Measurements from ENCODE around the gene LPO.

Gene LPO

DNA sequence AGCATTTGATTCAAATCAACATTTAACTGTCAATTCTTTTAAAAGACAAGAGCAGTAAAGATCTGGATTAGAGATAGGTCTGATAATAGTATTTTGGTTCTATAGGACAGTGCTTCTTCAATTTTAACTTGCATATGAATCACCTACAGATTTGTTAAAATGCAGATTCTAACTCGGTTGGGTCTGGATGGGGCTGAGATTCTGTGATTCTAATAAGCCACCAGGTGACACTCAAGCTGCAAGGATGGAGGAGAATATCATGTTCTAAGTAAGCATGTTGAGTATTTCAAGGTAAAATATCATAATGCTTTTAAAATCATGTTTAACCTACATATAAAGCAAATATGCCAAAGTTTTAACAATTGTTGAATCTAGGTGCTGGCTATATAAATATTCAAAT lies 74.4 kb downstream of the LPO start:
- DNase-seq (ENCODE audit: extremely low spot score, insufficient read length, low read depth) (no peak), FAIRE-seq (peak; percentile 5)

DNA sequence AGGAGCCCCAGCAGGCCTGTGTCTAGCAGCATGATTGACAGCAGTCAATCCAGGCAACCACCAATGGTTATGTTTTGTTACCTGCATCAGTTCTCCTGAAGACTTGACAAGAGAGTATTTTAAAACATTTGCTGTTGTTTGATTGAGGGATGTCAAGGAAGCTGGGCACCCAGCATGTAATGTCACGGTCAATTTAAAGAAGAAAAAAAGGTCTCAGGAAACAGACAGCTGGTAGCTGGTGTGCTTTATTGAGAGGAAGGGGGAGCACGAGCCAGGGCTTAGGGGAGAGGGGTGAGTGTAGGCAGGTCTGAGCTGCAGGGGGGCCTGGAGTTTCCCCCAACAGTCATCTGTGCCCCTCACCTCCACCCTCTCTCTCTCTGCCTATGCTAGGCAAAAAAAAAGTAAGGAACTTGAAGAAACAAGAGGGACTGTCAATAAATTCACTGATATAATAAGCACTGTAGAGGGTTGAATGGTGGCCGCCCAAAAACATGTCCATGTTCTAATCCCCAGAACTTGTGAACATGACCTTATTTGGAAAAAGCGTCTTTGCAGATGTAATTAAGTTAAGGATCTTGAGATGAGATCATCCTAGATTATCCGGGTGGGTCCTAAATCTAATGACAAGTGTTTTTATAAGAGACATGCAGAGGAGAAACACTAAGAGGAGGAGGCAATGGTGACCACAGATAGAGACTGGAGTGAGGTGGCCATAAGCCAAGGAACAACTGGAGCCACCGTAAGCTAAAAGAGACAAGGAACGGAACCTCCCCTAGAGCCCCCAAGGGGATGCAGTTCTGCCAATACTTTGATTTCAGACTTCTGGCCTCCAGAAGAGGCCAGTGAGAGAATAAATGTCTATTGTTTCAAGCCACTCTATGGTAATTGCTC lies 75.7 kb downstream of the LPO start:
- no peak for DNase-seq (ENCODE audit: extremely low spot score, insufficient read length, low read depth)
- FAIRE-seq, result no peak

GRCh38 chr17:58314706-58315015 lies 76.3 kb downstream of the LPO start:
- DNase-seq (ENCODE audit: extremely low spot score, insufficient read length, low read depth) (no peak), FAIRE-seq (no peak)

DNA sequence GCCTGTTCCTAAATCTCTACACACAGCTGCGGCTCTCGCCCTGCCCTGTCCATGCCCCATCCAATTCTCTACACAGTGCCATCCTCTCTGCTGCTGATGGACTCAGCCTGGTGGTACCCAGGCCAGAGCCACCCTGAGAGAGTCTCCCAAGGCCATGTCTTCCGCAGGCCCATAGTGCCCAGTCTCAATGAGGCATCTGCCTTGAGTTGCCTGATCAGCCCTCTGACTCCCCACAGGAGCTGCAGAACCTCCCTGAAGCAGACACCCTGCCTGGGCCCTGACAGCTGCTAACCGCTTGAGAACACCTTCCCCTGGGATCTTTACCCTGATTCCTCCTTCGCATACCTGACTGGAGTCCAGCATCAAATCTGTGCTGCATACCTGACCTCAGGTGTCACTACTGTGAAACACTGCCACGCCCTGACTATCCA lies 76.9 kb downstream of the LPO start:
- FAIRE-seq (no peak), DNase-seq (ENCODE audit: extremely low spot score, insufficient read length, low read depth) (no peak)

GRCh38 chr17:58315750-58316149 lies 77.4 kb downstream of the LPO start:
- DNase-seq (ENCODE audit: extremely low spot score, insufficient read length, low read depth) (no peak), FAIRE-seq (no peak)

- FAIRE-seq, result no peak
- DNase-seq (ENCODE audit: extremely low spot score, insufficient read length, low read depth), result no peak
These were observed 78.0 kb downstream of the LPO start for GRCh38 chr17:58316260-58316960.

DNA sequence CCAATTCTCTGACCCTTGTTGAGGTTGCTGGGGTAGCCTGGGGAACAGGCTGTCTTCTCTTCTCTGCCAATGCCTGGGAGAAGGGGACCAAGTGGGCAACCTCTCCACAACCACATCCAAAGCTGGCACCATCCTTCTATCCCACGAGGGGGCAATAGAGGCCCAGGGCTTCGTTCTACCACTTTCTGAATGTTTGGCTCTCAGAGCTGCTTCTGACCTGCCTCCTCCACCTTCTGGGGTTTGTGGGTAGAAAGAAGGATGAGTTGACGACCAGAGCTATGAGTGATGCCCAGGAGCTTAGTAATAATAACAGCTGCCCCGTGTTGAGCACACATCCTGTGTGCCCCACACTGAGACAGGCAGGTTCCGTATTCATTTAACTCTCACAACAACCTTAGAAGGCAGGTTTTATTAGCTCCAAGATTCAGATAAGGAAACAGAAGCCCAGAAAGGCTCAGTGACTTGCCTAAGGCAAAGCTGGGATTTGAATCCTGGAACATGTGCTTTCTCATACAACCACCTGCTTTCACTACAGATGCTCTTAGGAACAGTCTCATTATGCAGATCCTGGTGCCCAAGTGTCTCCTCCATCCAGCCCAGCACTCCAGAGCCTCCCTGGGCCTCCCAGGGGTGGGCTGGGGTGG lies 79.2 kb downstream of the LPO start:
- DNase-seq (ENCODE audit: extremely low spot score, insufficient read length, low read depth) (peak; percentile 63), FAIRE-seq (peak; percentile 93)

DNA sequence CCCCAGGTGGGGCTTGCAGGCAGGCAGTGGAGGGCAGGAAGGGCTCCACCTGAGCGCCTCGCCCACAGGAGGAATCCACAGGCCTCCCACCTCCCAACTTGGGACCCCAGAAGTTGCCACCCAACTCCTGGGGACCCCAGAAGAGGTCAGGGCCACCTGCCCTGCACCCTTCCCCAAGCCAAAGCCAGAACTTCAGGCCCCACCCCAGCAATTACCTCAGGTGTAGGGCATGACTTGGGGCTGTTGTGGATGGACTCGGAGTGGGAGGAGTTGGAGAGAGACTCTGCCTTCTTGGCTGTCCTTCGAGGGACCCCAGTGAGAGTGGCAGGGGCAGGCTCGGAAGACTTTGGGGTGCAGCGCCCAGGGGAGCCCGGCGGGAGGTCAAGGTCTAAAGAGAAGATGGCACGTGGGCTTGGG lies 79.7 kb downstream of the LPO start:
- DNase-seq (ENCODE audit: extremely low spot score, insufficient read length, low read depth) (no peak), FAIRE-seq (no peak)

Measured in GM18507 (cell line).